ENCODE results near the gene DKK3.

DKK3 gene

GRCh38 chr11:12031856-12032544, 23.6 kb upstream of the DKK3 start:
- no peak for TF ChIP-seq EZH2 (IDR thresholded peaks at IDR 0.05; ENCODE audit: borderline replicate concordance, low read depth, low read length, severe bottlenecking)
- no peak for TF ChIP-seq CTCF (IDR thresholded peaks at IDR 0.05; ENCODE audit: borderline replicate concordance, extremely low read depth, low read length, poor library complexity, severe bottlenecking)
- H3K27me3 ChIP-seq (ENCODE audit: insufficient read depth, low read length, poor library complexity): peaks cover 21% of the 10 kb centered on the region
- H3K4me3 ChIP-seq (ENCODE audit: low read depth in 1 of 2, low read length in 2 of 2): no peak overlapping the region
- DNase-seq (no peak), ATAC-seq (ENCODE audit: insufficient read depth, low read depth) (no peak)
- H3K4me1 ChIP-seq (ENCODE audit: insufficient read depth, low read length): no peaks in the 10 kb centered on the region
- H2AFZ ChIP-seq (ENCODE audit: low read depth, low read length): no peak overlapping the region
- no peaks in the 10 kb centered on the region for H4K20me1 ChIP-seq (ENCODE audit: insufficient read depth, low read length)
- no peaks in the 10 kb centered on the region for H3K9me3 ChIP-seq (ENCODE audit: insufficient read depth, low read length, severe bottlenecking)
- H3K9ac ChIP-seq (ENCODE audit: low read depth, low read length): no peak overlapping the region
- no peaks in the 10 kb centered on the region for H3K79me2 ChIP-seq (ENCODE audit: insufficient read depth, low read length)
- H3K27ac ChIP-seq (ENCODE audit: low read length): no peak overlapping the region
- no peak overlapping the region for H3K4me2 ChIP-seq (ENCODE audit: insufficient read depth, low read length)
- no peaks in the 10 kb centered on the region for H3K36me3 ChIP-seq (ENCODE audit: insufficient read depth, low read length)

- Histone ChIP-seq H3K9ac (ENCODE audit: low read depth, low read length) (no peak overlapping the region), H3K4me2 (ENCODE audit: insufficient read depth, low read length) (no peak overlapping the region), H3K79me2 (ENCODE audit: insufficient read depth, low read length) (no peaks in the 10 kb centered on the region), H3K4me1 (ENCODE audit: insufficient read depth, low read length) (no peaks in the 10 kb centered on the region), H3K4me3 (ENCODE audit: low read depth in 1 of 2, low read length in 2 of 2) (no peak overlapping the region), H3K36me3 (ENCODE audit: insufficient read depth, low read length) (no peaks in the 10 kb centered on the region), H4K20me1 (ENCODE audit: insufficient read depth, low read length) (no peaks in the 10 kb centered on the region), H2AFZ (ENCODE audit: low read depth, low read length) (no peak overlapping the region), H3K27ac (ENCODE audit: low read length) (no peak overlapping the region), H3K9me3 (ENCODE audit: insufficient read depth, low read length, severe bottlenecking) (no peaks in the 10 kb centered on the region), H3K27me3 (ENCODE audit: insufficient read depth, low read length, poor library complexity) (peaks cover 25% of the 10 kb centered on the region)
- no peak for DNase-seq
- TF ChIP-seq EZH2 (IDR thresholded peaks at IDR 0.05; ENCODE audit: borderline replicate concordance, low read depth, low read length, severe bottlenecking) (no peak), CTCF (IDR thresholded peaks at IDR 0.05; ENCODE audit: borderline replicate concordance, extremely low read depth, low read length, poor library complexity, severe bottlenecking) (no peak)
- no peak for ATAC-seq (ENCODE audit: insufficient read depth, low read depth)
Measured at GRCh38 chr11:12029738-12030363, 21.4 kb upstream of the DKK3 start.

GRCh38 chr11:12029119-12029518, 20.7 kb upstream of the DKK3 start:
- no peak for ATAC-seq (ENCODE audit: insufficient read depth, low read depth)
- Histone ChIP-seq H3K36me3 (ENCODE audit: insufficient read depth, low read length) (no peaks in the 10 kb centered on the region), H3K4me2 (ENCODE audit: insufficient read depth, low read length) (no peak overlapping the region), H3K79me2 (ENCODE audit: insufficient read depth, low read length) (no peaks in the 10 kb centered on the region), H3K9ac (ENCODE audit: low read depth, low read length) (no peak overlapping the region), H3K4me1 (ENCODE audit: insufficient read depth, low read length) (no peaks in the 10 kb centered on the region), H3K27ac (ENCODE audit: low read length) (no peak overlapping the region), H3K27me3 (ENCODE audit: insufficient read depth, low read length, poor library complexity) (peaks cover 24% of the 10 kb centered on the region), H3K9me3 (ENCODE audit: insufficient read depth, low read length, severe bottlenecking) (peaks cover 3% of the 10 kb centered on the region), H3K4me3 (ENCODE audit: low read depth in 1 of 2, low read length in 2 of 2) (no peak overlapping the region), H2AFZ (ENCODE audit: low read depth, low read length) (no peak overlapping the region), H4K20me1 (ENCODE audit: insufficient read depth, low read length) (no peaks in the 10 kb centered on the region)
- DNase-seq: no peak
- TF ChIP-seq CTCF (IDR thresholded peaks at IDR 0.05; ENCODE audit: borderline replicate concordance, extremely low read depth, low read length, poor library complexity, severe bottlenecking): no peak
- TF ChIP-seq EZH2 (IDR thresholded peaks at IDR 0.05; ENCODE audit: borderline replicate concordance, low read depth, low read length, severe bottlenecking): no peak
